Gastroesophageal sphincter (tissue), 4 donors: Measurements from ENCODE around the gene STK32C. TPM values are rescaled to one million over a fixed set of nuclear protein-coding genes. Genes with fewer than 3 reads are reported as not detected.

Experiments
- ATAC-seq: fragments of 150-250 bp; one replicate; pipeline ENCODE4 v1.9.1; 2016; ENCODE audit warnings: mild to moderate bottlenecking, moderate library complexity
- H3K27ac ChIP-seq, 4 donors: fragments of 200-600 bp; sonication (generic) in 3 of 4; 1 replicate in 3 of 4; 2 replicates in 1 of 4; pipeline ENCODE4 v1.5.1; 2016 to 2019
- H3K27me3 ChIP-seq: fragments of 200-600 bp; sonication (generic); one replicate; pipeline ENCODE4 v1.5.1; 2019
- H3K36me3 ChIP-seq, 2 donors: fragments of 200-600 bp; sonication (generic); one replicate each; pipeline ENCODE4 v1.5.1; 2019; ENCODE audit warnings: control low read depth in 1 of 2
- H3K4me1 ChIP-seq, 3 donors: fragments of 200-600 bp; sonication (generic); 1 replicate in 2 of 3; 2 replicates in 1 of 3; pipeline ENCODE4 v1.5.1; 2016 to 2019; ENCODE audit warnings: control low read depth in 2 of 3
- H3K4me3 ChIP-seq, 2 donors: fragments of 200-600 bp; sonication (generic); one replicate each; pipeline ENCODE4 v1.5.1; 2019; ENCODE audit warnings: mild to moderate bottlenecking in 1 of 2, moderate library complexity in 1 of 2
- H3K9me3 ChIP-seq, 3 donors: fragments of 200-600 bp; sonication (generic); one replicate each; pipeline ENCODE4 v1.5.1; 2017 to 2019; ENCODE audit warnings: control low read depth in 2 of 3
- EP300 ChIP-seq: sonication (generic); formaldehyde crosslinking; IDR thresholded peaks from one replicate; pipeline ENCODE4 v1.6.1; 2017; ENCODE audit warnings: antibody characterized with exemption, mild to moderate bottlenecking
- POLR2A ChIP-seq, 2 donors: fragments of 450-650 bp; IDR thresholded peaks; one replicate each; pipeline ENCODE4 v1.6.1; 2017; ENCODE audit warnings: antibody characterized with exemption in 2 of 2, mild to moderate bottlenecking in 2 of 2, moderate library complexity in 1 of 2
- POLR2AphosphoS5 ChIP-seq: sonication (generic); formaldehyde crosslinking; IDR thresholded peaks from one replicate; pipeline ENCODE4 v1.6.1; 2017; ENCODE audit warnings: antibody characterized with exemption
- WGBS, 2 donors: methylation state at CpG; one replicate each; pipeline ENCODE4 v1.1.5; 2018; ENCODE audit warnings: low coverage in 1 of 2; 5-methylcytosine and 5-hydroxymethylcytosine counted together
- total RNA-seq, 4 donors: library from RNA; depleted of rRNA; stranded (reverse); fragments of >200 nt; gene quantifications; one replicate each; pipeline ENCODE4 v1.1.0, GENCODE V29; 2016
- TF ChIP-seq, protein P1 (sequence below), 4 experiments: fragments of 200-600 bp in 2 of 4; fragments of 450-650 bp in 2 of 4; sonication (generic) in 1 of 4; IDR thresholded peaks; one replicate each; pipeline ENCODE4 v1.5.1; 2017 to 2019; ENCODE audit warnings: antibody characterized with exemption in 4 of 4, mild to moderate bottlenecking in 2 of 4, moderate library complexity in 2 of 4

STK32C gene
- total RNA-seq, 4 donors from 2014 or later, result 3.8 to 13.0 (median 5.1) TPM

DNA sequence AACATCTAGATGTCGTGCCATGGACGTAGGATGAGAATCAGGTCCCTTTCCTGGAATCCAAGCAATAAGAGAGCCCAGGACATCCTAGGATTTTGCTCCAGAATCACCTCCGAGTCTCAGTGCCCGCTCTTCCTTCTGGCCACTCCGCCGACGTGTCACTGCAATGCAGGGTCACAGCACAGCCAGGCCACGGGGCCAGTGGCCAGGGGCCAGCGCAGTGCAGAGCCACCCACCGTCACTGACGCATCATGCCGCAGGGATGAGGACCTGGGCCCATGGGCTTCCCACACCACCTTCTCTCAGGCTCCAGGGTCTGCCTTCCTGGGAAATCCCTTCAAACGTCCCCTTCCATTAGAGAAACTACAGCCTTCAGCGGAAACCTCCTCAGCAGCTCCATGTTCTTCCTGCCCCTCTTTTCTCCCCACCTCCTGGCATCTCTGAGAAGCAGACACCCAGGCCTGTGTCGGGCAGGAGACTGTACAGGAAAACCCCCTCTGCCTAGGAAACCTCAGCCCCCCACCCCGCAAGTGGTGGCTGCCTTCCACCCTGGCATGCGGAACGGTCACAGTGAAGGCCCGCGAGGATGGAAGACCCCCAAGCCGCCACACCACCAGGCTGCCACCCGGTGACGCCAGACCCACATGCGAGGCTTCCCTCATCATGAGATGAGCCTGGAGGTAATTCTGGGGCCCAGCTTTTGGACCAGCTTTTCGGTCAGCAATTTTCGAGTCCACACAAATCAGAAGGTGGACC lies 32.1 kb downstream of the STK32C start:
- H3K4me1 ChIP-seq, result peaks cover 0 to 15% (median 0%) of the 10 kb centered on the region in 3 donors
- ATAC-seq, result no peak
- no peaks in the 10 kb centered on the region for H3K9me3 ChIP-seq
- H3K36me3 ChIP-seq, result no peaks in the 10 kb centered on the region
- TF ChIP-seq, protein P1, sequence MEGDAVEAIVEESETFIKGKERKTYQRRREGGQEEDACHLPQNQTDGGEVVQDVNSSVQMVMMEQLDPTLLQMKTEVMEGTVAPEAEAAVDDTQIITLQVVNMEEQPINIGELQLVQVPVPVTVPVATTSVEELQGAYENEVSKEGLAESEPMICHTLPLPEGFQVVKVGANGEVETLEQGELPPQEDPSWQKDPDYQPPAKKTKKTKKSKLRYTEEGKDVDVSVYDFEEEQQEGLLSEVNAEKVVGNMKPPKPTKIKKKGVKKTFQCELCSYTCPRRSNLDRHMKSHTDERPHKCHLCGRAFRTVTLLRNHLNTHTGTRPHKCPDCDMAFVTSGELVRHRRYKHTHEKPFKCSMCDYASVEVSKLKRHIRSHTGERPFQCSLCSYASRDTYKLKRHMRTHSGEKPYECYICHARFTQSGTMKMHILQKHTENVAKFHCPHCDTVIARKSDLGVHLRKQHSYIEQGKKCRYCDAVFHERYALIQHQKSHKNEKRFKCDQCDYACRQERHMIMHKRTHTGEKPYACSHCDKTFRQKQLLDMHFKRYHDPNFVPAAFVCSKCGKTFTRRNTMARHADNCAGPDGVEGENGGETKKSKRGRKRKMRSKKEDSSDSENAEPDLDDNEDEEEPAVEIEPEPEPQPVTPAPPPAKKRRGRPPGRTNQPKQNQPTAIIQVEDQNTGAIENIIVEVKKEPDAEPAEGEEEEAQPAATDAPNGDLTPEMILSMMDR (IDR thresholded peaks at IDR 0.05), result no peak
- TF ChIP-seq POLR2AphosphoS5 (no peak), POLR2A (IDR thresholded peaks at IDR 0.05) (no peak), EP300 (no peak)
- no peaks in the 10 kb centered on the region for H3K27me3 ChIP-seq
- no peak overlapping the region for H3K27ac ChIP-seq
- H3K4me3 ChIP-seq, result no peak overlapping the region
- 80 to 87% methylated on average over 3 to 6 of the region's 26 CpGs for WGBS, 2 donors

DNA sequence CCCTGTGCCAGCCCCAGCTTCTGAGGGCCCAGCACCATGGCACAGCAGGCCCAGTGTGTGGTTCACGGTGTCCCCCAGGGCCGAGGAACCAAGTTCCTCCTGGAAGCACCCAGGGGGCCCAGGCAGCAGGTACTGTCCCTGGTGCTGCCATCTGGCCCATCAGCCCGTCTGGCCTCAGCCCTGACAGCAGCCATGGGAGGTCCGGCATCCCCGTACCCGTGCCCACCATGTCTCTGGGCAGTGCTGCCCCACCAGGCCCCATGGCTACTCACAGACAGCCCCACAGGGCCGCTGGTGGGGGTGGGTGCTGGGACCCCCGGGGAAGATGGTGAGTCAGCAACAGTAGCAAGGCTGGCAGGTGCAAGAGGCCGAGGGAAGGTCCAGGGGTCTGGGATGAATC lies 32.8 kb downstream of the STK32C start:
- H3K27me3 ChIP-seq, result no peaks in the 10 kb centered on the region
- H3K27ac ChIP-seq, result no peak overlapping the region
- no peaks in the 10 kb centered on the region for H3K9me3 ChIP-seq
- peaks cover 0 to 15% (median 0%) of the 10 kb centered on the region in 3 donors for H3K4me1 ChIP-seq
- TF ChIP-seq POLR2AphosphoS5 (no peak), POLR2A (IDR thresholded peaks at IDR 0.05) (no peak), EP300 (no peak)
- TF ChIP-seq, protein P1 (IDR thresholded peaks at IDR 0.05), result no peak
- H3K36me3 ChIP-seq, result no peaks in the 10 kb centered on the region
- no CpG with 5 or more reads among the region's 9 CpGs for WGBS, 2 donors
- no peak overlapping the region for H3K4me3 ChIP-seq
- no peak for ATAC-seq

DNA sequence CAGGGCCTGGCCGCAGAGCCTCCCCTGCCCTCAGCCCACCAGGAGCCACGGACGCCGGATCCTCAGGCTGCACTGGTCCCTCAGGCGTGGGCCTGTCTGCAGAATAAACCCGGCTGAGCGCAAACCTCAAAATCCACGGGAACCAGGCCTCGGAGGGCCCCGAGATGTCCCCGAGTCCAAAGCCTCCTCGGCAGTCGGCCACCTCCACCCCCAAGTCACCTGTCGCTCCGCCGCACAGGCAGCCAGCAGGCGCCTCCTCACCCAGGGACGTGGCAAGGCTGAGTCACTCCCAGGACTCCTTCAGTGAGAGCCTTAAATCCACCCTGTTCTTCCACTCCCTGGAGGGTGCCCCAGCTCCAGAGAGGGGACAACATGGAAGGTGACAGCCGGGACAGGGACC lies 33.2 kb downstream of the STK32C start:
- Histone ChIP-seq H3K4me3 (no peak overlapping the region), H3K36me3 (no peaks in the 10 kb centered on the region), H3K4me1 (peaks cover 0 to 15% (median 0%) of the 10 kb centered on the region in 3 donors), H3K27ac (no peak overlapping the region), H3K9me3 (no peaks in the 10 kb centered on the region), H3K27me3 (no peaks in the 10 kb centered on the region)
- TF ChIP-seq EP300 (no peak), POLR2A (IDR thresholded peaks at IDR 0.05) (no peak), POLR2AphosphoS5 (no peak)
- TF ChIP-seq, protein P1 (IDR thresholded peaks at IDR 0.05), result no peak
- WGBS, 2 donors, result 100% methylated on average over 4 of the region's 19 CpGs; no CpG with 5 or more reads in 1 of the 2 donors
- no peak for ATAC-seq

GRCh38 chr10:132273966-132274365 lies 33.8 kb downstream of the STK32C start:
- no peak for TF ChIP-seq POLR2AphosphoS5
- TF ChIP-seq POLR2A (IDR thresholded peaks at IDR 0.05), result no peak
- no peak for TF ChIP-seq EP300
- TF ChIP-seq, protein P1 (IDR thresholded peaks at IDR 0.05), result no peak
- no peaks in the 10 kb centered on the region for H3K27me3 ChIP-seq
- H3K4me1 ChIP-seq, result peaks cover 0 to 15% (median 0%) of the 10 kb centered on the region in 3 donors
- ATAC-seq, result no peak
- H3K36me3 ChIP-seq, result no peaks in the 10 kb centered on the region
- no peak overlapping the region for H3K27ac ChIP-seq
- WGBS, 2 donors, result 73 to 94% methylated on average over 3 to 4 of the region's 11 CpGs
- H3K9me3 ChIP-seq, result no peaks in the 10 kb centered on the region
- no peak overlapping the region for H3K4me3 ChIP-seq
